HG02885 (cell line): Measurements from ENCODE around the gene RFX3.

Experiments used
- ATAC-seq: cut with Tn5 transposase; IDR thresholded peaks from one replicate; pipeline ENCODE4 v1.9.1; 2021; ENCODE audit warnings: mild to moderate bottlenecking; ENCODE audit not compliant: unreplicated experiment, poor library complexity

The RFX3 gene

DNA sequence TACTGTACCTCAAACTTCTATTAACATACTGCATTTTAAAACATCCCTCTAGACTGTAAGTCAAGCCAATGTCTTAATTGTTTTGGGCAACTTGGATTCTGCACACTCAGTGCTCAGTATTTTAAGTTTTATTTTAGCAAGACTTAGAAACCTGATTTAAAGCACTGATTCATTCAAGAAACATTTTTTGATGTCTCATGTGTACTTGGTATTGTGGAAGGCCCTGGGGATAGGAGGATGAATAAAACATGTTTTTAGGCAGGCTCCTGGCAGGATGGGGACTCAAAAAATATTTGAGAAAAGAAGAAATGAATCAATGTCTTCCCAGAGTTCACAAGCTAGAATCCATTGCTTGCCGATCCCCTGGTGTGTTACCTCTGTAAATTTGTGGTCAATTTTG lies 347.9 kb downstream of the RFX3 start:
- ATAC-seq: no peak

GRCh38 chr9:3177146-3177761 lies 348.5 kb downstream of the RFX3 start:
- ATAC-seq: no peak

- ATAC-seq: no peak
Measured at GRCh38 chr9:3173374-3173773, 352.4 kb downstream of the RFX3 start.

GRCh38 chr9:3170819-3171218 lies 355.0 kb downstream of the RFX3 start:
- no peak for ATAC-seq
